HCT116 (cell line): ENCODE measurements around the gene SWT1.

Experiments
- CEBPB ChIP-seq: IDR thresholded peaks from 2 replicates; pipeline ENCODE4 v1.6.1; 2012; ENCODE audit warnings: low read depth
- CTCF ChIP-seq, 3 experiments: fragments of 200-600 bp in 1 of 3; sonication (generic) in 1 of 3; IDR thresholded peaks in 2 of 3; conservative IDR thresholded peaks in 1 of 3; 2 replicates each; pipeline ENCODE4 v1.5.1; 2012 to 2017; ENCODE audit warnings: low read depth in 2 of 3, low read length in 2 of 3, antibody characterized with exemption in 1 of 3, borderline replicate concordance in 1 of 3, control low read depth in 1 of 3, mild to moderate bottlenecking in 1 of 3, mixed read lengths in 1 of 3, mixed run types in 1 of 3, moderate library complexity in 1 of 3; ENCODE audit not compliant: insufficient read depth in 1 of 3
- EGR1 ChIP-seq: IDR thresholded peaks from 2 replicates; pipeline ENCODE4 v1.6.1; 2012; ENCODE audit warnings: low read depth
- ELF1 ChIP-seq: IDR thresholded peaks from 2 replicates; pipeline ENCODE4 v1.6.1; 2012; ENCODE audit warnings: low read depth, borderline replicate concordance
- EZH2 ChIP-seq: fragments of 200-600 bp; sonication (generic); IDR thresholded peaks from 2 replicates; pipeline ENCODE4 v1.6.1; 2017; ENCODE audit warnings: antibody characterized with exemption, mixed run types
- JUND ChIP-seq: IDR thresholded peaks from 2 replicates; pipeline ENCODE4 v1.6.1; 2012
- MAX ChIP-seq: IDR thresholded peaks from 2 replicates; pipeline ENCODE4 v1.6.1; 2012
- POLR2A ChIP-seq: IDR thresholded peaks from 2 replicates; pipeline ENCODE4 v1.7.0; 2011; ENCODE audit warnings: borderline replicate concordance; ENCODE audit not compliant: insufficient read depth, insufficient read length; ENCODE audit errors: extremely low read depth
- POLR2AphosphoS5 ChIP-seq: IDR thresholded peaks from 2 replicates; pipeline ENCODE4 v1.6.1; 2011; ENCODE audit warnings: mild to moderate bottlenecking, low read depth, low read length, moderate library complexity
- RAD21 ChIP-seq: IDR thresholded peaks from 2 replicates; pipeline ENCODE4 v1.6.1; 2012; ENCODE audit warnings: low read depth, mild to moderate bottlenecking
- REST ChIP-seq: IDR thresholded peaks from 2 replicates; pipeline ENCODE4 v1.6.1; 2012; ENCODE audit warnings: low read depth
- ZNF274 ChIP-seq: fragments of 200-500 bp; sonication (Bioruptor generic); IDR thresholded peaks from 2 replicates; pipeline ENCODE4 v1.6.1; 2014; ENCODE audit warnings: mild to moderate bottlenecking, low read depth, low read length, inconsistent platforms

- no peak for TF ChIP-seq CTCF (IDR thresholded peaks at IDR 0.05 in 2 of 3, conservative IDR thresholded peaks at IDR 0.05 in 1 of 3; ENCODE audit: borderline replicate concordance in 1 of 3, insufficient read depth in 1 of 3, low read depth in 2 of 3, low read length in 2 of 3)
- no peak for TF ChIP-seq ZNF274
- TF ChIP-seq ELF1: no peak
- no peak for TF ChIP-seq POLR2A
- no peak for TF ChIP-seq CEBPB
- no peak for TF ChIP-seq EGR1
- no peak for TF ChIP-seq EZH2
- no peak for TF ChIP-seq MAX
- no peak for TF ChIP-seq POLR2AphosphoS5
- TF ChIP-seq RAD21: no peak
- TF ChIP-seq REST: no peak
- TF ChIP-seq JUND: no peak
Observed at GRCh38 chr1:185139246-185139645, 17.7 kb upstream of the SWT1 start.
